H1 (cell line): ENCODE data around the gene ANXA2R. TPM values are rescaled to one million over a fixed set of nuclear protein-coding genes. Genes with fewer than 3 reads are reported as not detected.

Experiments used
- ASH2L ChIP-seq: fragments of 200-600, 300-600 bp; sonication (generic); IDR thresholded peaks from one replicate; pipeline ENCODE4 v1.7.1; 2017; ENCODE audit warnings: low read length
- CEBPB ChIP-seq: IDR thresholded peaks from 2 replicates; pipeline ENCODE4 v1.6.1; 2012; ENCODE audit warnings: low read depth, low read length
- EGR1 ChIP-seq: IDR thresholded peaks from 2 replicates; pipeline ENCODE4 v1.6.1; 2011; ENCODE audit warnings: low read depth, low read length, borderline replicate concordance
- EZH2 ChIP-seq: fragments of 200-600 bp; sonication (generic); IDR thresholded peaks from 2 replicates; pipeline ENCODE4 v1.7.1; 2012; ENCODE audit warnings: low read depth, mild to moderate bottlenecking, moderate library complexity, low read length, inconsistent platforms; ENCODE audit not compliant: severe bottlenecking
- FOSL1 ChIP-seq: IDR thresholded peaks from 2 replicates; pipeline ENCODE4 v1.6.1; 2011; ENCODE audit warnings: mild to moderate bottlenecking, low read depth, low read length, moderate library complexity; ENCODE audit not compliant: insufficient read depth
- POLR2AphosphoS5 ChIP-seq: IDR thresholded peaks from 2 replicates; pipeline ENCODE4 v1.6.1; 2011; ENCODE audit warnings: low read depth, low read length
- RAD21 ChIP-seq, 2 experiments: IDR thresholded peaks in 1 of 2; conservative IDR thresholded peaks in 1 of 2; 2 replicates each; pipeline ENCODE4 v1.6.1; 2011; ENCODE audit warnings: low read depth in 2 of 2, low read length in 2 of 2, improper control_type of control experiment in 1 of 2, inconsistent platforms in 1 of 2, mild to moderate bottlenecking in 1 of 2, moderate library complexity in 1 of 2
- SIN3A ChIP-seq, 2 experiments: IDR thresholded peaks in 1 of 2; conservative IDR thresholded peaks in 1 of 2; 2 replicates each; pipeline ENCODE4 v1.6.1; 2011 to 2012; ENCODE audit warnings: low read length in 2 of 2, improper control_type of control experiment in 1 of 2, low read depth in 1 of 2, mild to moderate bottlenecking in 1 of 2
- SIRT6 ChIP-seq: IDR thresholded peaks from one replicate; pipeline ENCODE4 v1.7.1; 2012; ENCODE audit warnings: low read length, inconsistent platforms
- SP1 ChIP-seq: IDR thresholded peaks from 2 replicates; pipeline ENCODE4 v1.6.1; 2011; ENCODE audit warnings: low read depth, low read length
- SRF ChIP-seq: IDR thresholded peaks from 2 replicates; pipeline ENCODE4 v1.6.1; 2011; ENCODE audit warnings: mild to moderate bottlenecking, low read depth, low read length, moderate library complexity
- SUZ12 ChIP-seq: fragments of 200-600 bp; sonication (generic); IDR thresholded peaks from 2 replicates; pipeline ENCODE4 v1.6.1; 2012; ENCODE audit warnings: mild to moderate bottlenecking, inconsistent platforms, low read length, moderate library complexity, mixed read lengths
- TAF7 ChIP-seq: optimal IDR thresholded peaks from 2 replicates; pipeline ENCODE3; 2011; ENCODE audit warnings: low read depth, mild to moderate bottlenecking, inconsistent platforms, low read length, moderate library complexity, borderline replicate concordance
- TBP ChIP-seq: IDR thresholded peaks from 2 replicates; pipeline ENCODE4 v1.6.1; 2011; ENCODE audit warnings: low read depth, low read length, improper control_type of control experiment
- TCF12 ChIP-seq: IDR thresholded peaks from 2 replicates; pipeline ENCODE4 v1.6.1; 2011; ENCODE audit warnings: low read depth, mild to moderate bottlenecking, low read length
- TEAD4 ChIP-seq: IDR thresholded peaks from 2 replicates; pipeline ENCODE4 v1.6.1; 2012; ENCODE audit warnings: low read depth, low read length, inconsistent platforms, mixed read lengths
- polyA plus RNA-seq, 7 experiments: library from polyadenylated mRNA; depleted of rRNA in 3 of 7; stranded (reverse) in 5 of 7; unstranded in 2 of 7; fragments of >200 nt in 5 of 7; fragments of 200-250 nt in 2 of 7; gene quantifications; 1 replicate in 5 of 7; 2 replicates in 1 of 7; 4 replicates in 1 of 7; pipeline versions ENCODE4 v1.2.1 to v1.2.3, GENCODE V29; 2011 to 2013; ENCODE audit warnings: missing spikeins in 2 of 7, mixed read lengths in 2 of 7
- total RNA-seq: library from RNA; stranded (reverse); fragmentation: NEBNext Ultra II Directional; extraction: Animal tissue kit (Norgen Biotek cat#: 25700); gene quantifications from 2 replicates; pipeline ENCODE4 v1.2.1, GENCODE V29; 2021
- TF ChIP-seq, protein P1 (sequence below): IDR thresholded peaks from 2 replicates; pipeline ENCODE4 v1.6.1; 2012; ENCODE audit warnings: inconsistent platforms

The ANXA2R gene
- total and polyA plus RNA-seq, 2 of the 8 experiments (the other 6 are each of a cell fraction or from before 2014, with no cell fraction given): 0.08 to 0.17 TPM

GRCh38 chr5:43040287-43041098, at the start of gene ANXA2R (continued):
- TF ChIP-seq EZH2: peak; percentile 71
- no peak for TF ChIP-seq SP1
- no peak for TF ChIP-seq SIRT6
- TF ChIP-seq CEBPB: 0 out of 2 replicates have a peak, but pooled peaks have one; percentile 9
- no peak for TF ChIP-seq FOSL1
- peak; percentile 49 for TF ChIP-seq SUZ12
- TF ChIP-seq EGR1: peak; percentile 92
- peak in 1 of 2 experiments; percentile 38; a peak in 1 of 4 replicates for TF ChIP-seq SIN3A (conservative IDR thresholded peaks at IDR 0.05 in 1 of 2, IDR thresholded peaks at IDR 0.05 in 1 of 2; ENCODE audit: low read depth in 1 of 2, low read length in 2 of 2)
- peak; percentile 60 to 69 for TF ChIP-seq RAD21 (IDR thresholded peaks at IDR 0.05 in 1 of 2, conservative IDR thresholded peaks at IDR 0.05 in 1 of 2; ENCODE audit: low read depth in 2 of 2, low read length in 2 of 2)
- TF ChIP-seq SRF: no peak
- TF ChIP-seq TBP: no peak
- TF ChIP-seq ASH2L: peak; percentile 36
- no peak for TF ChIP-seq TAF7
- 0 out of 2 replicates have a peak, but pooled peaks have one; percentile 13 for TF ChIP-seq TEAD4
- peak; percentile 50; the same call in 1 of the 2 replicates for TF ChIP-seq TCF12
- TF ChIP-seq, protein P1, sequence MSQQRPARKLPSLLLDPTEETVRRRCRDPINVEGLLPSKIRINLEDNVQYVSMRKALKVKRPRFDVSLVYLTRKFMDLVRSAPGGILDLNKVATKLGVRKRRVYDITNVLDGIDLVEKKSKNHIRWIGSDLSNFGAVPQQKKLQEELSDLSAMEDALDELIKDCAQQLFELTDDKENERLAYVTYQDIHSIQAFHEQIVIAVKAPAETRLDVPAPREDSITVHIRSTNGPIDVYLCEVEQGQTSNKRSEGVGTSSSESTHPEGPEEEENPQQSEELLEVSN: peak; percentile 5; the same call in 1 of the 2 replicates
- TF ChIP-seq POLR2AphosphoS5: no peak
